HL-60 (cell line): ENCODE measurements around the gene AMMECR1.

Experiments
- DNase-seq, 2 experiments: peaks; one replicate each; pipeline ENCODE4 v3.0.0-alpha.2; 2010 to 2020; ENCODE audit warnings: low read depth in 1 of 2, low spot score in 1 of 2
- H3K27ac ChIP-seq: fragments of 250-450 bp; sonication (Bioruptor Pico); replicated peaks from 2 replicates; pipeline ENCODE4 v1.5.1; 2020; ENCODE audit warnings: mild to moderate bottlenecking, moderate library complexity
- H3K27me3 ChIP-seq: fragments of 250-450 bp; sonication (Bioruptor Pico); 2 replicates; pipeline ENCODE4 v1.5.1; 2021; ENCODE audit warnings: mild to moderate bottlenecking, moderate library complexity; ENCODE audit not compliant: insufficient read depth, poor library complexity, severe bottlenecking
- H3K4me3 ChIP-seq: replicated peaks from 2 replicates; pipeline ENCODE4 v1.5.1; 2011; ENCODE audit warnings: mild to moderate bottlenecking, control low read depth, low read length; ENCODE audit not compliant: insufficient read depth
- GABPA ChIP-seq: IDR thresholded peaks from 2 replicates; pipeline ENCODE4 v1.6.1; 2012; ENCODE audit warnings: low read depth
- POLR2AphosphoS5 ChIP-seq: IDR thresholded peaks from 2 replicates; pipeline ENCODE4 v1.6.1; 2012; ENCODE audit warnings: low read depth
- SPI1 ChIP-seq: IDR thresholded peaks from 2 replicates; pipeline ENCODE4 v1.6.1; 2012; ENCODE audit warnings: low read depth, mild to moderate bottlenecking, borderline replicate concordance
- long read RNA-seq: library from polyadenylated mRNA; unstranded; transcript quantifications from one replicate; pipeline ENCODE4 v2.0.0, GENCODE V29; 2020
- TF ChIP-seq, protein P1 (sequence below): IDR thresholded peaks from 2 replicates; pipeline ENCODE4 v1.6.1; 2012; ENCODE audit warnings: low read depth; ENCODE audit not compliant: insufficient replicate concordance
- TF ChIP-seq, protein P2 (sequence below): IDR thresholded peaks from one replicate; pipeline ENCODE4 v1.5.1; 2011; ENCODE audit warnings: low read length, control low read depth, inconsistent platforms; ENCODE audit not compliant: insufficient read depth

AMMECR1 gene
- long read RNA-seq, full-length matches to known transcripts = 47 of 54 reads
- long read RNA-seq, partial matches to known transcripts = 0 of 54 reads
- long read RNA-seq, other reads (novel, unspliced or antisense) = 7 of 54 reads

DNA sequence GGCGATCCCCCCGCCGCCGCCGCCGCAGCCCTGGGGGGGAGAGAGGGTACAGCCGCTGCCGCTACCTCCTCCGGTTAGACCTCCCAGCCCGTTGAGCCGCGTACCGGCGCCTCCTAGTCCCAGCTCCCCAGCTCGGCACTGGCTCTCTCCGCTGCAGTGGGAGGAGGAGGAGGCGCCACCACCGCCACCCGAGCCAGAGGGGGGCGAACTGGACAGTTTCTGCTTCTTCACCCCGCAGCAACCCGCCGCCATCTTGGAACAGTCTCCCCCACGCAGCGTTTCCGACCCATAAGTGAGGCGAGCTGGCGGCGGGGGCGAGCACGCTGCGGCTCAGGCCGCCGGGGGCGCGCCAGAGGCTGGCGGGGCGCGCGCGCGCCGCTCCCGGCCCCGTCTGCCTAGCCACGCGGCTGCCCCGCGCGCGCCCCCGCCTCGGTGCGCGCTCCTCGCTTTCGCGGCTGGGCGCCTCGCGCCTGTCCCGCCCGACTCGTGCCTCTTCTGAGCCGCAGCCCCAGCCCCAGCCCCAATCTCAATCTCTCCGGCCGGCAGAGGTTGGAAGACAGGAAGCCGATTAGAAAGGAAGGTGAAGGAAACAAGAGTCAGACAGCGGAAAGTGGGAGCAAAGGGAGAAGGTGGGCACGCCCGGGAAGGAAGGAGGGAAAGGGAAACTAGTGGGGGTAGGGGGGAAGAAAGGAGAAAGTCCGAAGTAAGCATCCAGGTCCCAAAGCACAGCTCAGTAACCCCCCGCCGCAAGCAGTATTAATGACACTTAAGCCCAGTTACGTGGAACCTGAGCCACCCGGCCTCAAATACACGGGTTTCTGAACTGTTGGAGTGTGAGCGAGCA lies at the start of gene AMMECR1:
Gene AMMECR1, minus strand, starts transcription at position 266 of the 844 bp plus-strand sequence. Its CDS starts 14 bp downstream, at position 252.
- Histone ChIP-seq H3K27ac (peak within 1 kb of the TSS; percentile 90), H3K4me3 (peak within 1 kb of the TSS; percentile 79)
- TF ChIP-seq POLR2AphosphoS5 = peak; percentile 74
- TF ChIP-seq, protein P1, sequence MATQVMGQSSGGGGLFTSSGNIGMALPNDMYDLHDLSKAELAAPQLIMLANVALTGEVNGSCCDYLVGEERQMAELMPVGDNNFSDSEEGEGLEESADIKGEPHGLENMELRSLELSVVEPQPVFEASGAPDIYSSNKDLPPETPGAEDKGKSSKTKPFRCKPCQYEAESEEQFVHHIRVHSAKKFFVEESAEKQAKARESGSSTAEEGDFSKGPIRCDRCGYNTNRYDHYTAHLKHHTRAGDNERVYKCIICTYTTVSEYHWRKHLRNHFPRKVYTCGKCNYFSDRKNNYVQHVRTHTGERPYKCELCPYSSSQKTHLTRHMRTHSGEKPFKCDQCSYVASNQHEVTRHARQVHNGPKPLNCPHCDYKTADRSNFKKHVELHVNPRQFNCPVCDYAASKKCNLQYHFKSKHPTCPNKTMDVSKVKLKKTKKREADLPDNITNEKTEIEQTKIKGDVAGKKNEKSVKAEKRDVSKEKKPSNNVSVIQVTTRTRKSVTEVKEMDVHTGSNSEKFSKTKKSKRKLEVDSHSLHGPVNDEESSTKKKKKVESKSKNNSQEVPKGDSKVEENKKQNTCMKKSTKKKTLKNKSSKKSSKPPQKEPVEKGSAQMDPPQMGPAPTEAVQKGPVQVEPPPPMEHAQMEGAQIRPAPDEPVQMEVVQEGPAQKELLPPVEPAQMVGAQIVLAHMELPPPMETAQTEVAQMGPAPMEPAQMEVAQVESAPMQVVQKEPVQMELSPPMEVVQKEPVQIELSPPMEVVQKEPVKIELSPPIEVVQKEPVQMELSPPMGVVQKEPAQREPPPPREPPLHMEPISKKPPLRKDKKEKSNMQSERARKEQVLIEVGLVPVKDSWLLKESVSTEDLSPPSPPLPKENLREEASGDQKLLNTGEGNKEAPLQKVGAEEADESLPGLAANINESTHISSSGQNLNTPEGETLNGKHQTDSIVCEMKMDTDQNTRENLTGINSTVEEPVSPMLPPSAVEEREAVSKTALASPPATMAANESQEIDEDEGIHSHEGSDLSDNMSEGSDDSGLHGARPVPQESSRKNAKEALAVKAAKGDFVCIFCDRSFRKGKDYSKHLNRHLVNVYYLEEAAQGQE = no peak

DNA sequence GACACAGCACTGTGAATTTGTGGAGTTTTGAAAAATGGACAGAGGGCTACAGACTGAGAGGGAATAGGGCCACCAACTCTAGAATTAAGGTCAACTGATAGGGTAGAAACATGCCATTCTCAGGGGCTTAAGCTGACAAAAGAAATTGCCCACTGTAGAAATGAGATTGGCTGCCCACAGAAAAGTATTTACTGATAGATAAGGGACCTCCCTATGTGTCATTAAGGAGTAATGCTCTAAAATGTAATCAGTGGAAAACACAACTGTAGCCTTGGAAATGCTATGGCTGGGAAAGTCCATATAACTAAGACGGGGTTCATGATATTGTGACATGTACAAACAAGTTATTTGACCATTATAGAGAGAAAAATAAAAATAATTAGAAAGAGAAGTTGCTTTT lies 45.4 kb upstream of the AMMECR1 start:
- no peak overlapping the region for H3K4me3 ChIP-seq
- TF ChIP-seq, protein P2, sequence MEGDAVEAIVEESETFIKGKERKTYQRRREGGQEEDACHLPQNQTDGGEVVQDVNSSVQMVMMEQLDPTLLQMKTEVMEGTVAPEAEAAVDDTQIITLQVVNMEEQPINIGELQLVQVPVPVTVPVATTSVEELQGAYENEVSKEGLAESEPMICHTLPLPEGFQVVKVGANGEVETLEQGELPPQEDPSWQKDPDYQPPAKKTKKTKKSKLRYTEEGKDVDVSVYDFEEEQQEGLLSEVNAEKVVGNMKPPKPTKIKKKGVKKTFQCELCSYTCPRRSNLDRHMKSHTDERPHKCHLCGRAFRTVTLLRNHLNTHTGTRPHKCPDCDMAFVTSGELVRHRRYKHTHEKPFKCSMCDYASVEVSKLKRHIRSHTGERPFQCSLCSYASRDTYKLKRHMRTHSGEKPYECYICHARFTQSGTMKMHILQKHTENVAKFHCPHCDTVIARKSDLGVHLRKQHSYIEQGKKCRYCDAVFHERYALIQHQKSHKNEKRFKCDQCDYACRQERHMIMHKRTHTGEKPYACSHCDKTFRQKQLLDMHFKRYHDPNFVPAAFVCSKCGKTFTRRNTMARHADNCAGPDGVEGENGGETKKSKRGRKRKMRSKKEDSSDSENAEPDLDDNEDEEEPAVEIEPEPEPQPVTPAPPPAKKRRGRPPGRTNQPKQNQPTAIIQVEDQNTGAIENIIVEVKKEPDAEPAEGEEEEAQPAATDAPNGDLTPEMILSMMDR = no peak
- TF ChIP-seq GABPA (no peak), POLR2AphosphoS5 (no peak), SPI1 (no peak)
- TF ChIP-seq, protein P1 = no peak
- H3K27me3 ChIP-seq = no peaks in the 10 kb centered on the region
- no peak overlapping the region for H3K27ac ChIP-seq
- DNase-seq = no peak

More for the DNA sequence above, at the start of gene AMMECR1:
- DNase-seq = peak; percentile 46 to 70
- no peaks in the 10 kb centered on the region for H3K27me3 ChIP-seq

DNA sequence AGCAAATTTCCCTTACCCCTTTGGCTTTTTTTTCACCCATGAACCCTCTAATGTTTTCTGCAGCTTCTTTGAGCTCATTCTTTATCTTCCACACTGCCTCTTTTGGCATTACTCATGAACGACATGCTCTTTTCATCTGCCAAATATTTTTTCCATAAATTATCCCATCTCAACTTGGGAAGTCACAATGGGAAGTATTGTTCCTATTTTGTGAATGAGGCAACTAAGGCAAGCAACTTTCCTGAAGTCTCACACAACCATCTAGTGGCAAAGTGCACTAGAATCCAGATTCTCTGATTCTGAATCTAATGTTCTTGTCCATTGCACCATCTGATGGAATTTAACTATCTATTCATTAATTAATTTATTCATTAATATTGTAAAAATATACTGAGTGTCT lies 41.4 kb upstream of the AMMECR1 start:
- TF ChIP-seq SPI1 = no peak
- TF ChIP-seq, protein P2 = no peak
- no peak for TF ChIP-seq GABPA
- TF ChIP-seq POLR2AphosphoS5 = no peak
- TF ChIP-seq, protein P1 = no peak
- no peak for DNase-seq
- Histone ChIP-seq H3K4me3 (no peak overlapping the region), H3K27ac (no peak overlapping the region), H3K27me3 (peaks cover 3% of the 10 kb centered on the region)
